Kidney (tissue), 14 donors: ENCODE data around the gene OR2G6. TPM values are rescaled to one million over a fixed set of nuclear protein-coding genes. Genes with fewer than 3 reads are reported as not detected.
"Not testable (repeated sequence)": the region's sequence is repeated elsewhere in the genome, so short reads cannot be mapped to it uniquely, and the experiment has no call there.

Source experiments
- DNase-seq, 5 donors: peaks; one replicate each; pipeline ENCODE4 v3.0.0-alpha.2; 2013 to 2020
- FAIRE-seq: peaks from 2 replicates; lab custom pipeline; 2012; peaks lifted over from hg19 to GRCh38; lab: Jason Lieb, UNC
- H3K27ac ChIP-seq, 2 donors: one replicate each; pipeline ENCODE4 v1.7.0; 2013; ENCODE audit warnings: low read depth in 2 of 2, low read length in 2 of 2, inconsistent platforms in 1 of 2
- H3K27me3 ChIP-seq: one replicate; pipeline ENCODE4 v1.7.1; 2013; ENCODE audit warnings: low read length, inconsistent platforms; ENCODE audit not compliant: control insufficient read depth, insufficient read depth
- H3K36me3 ChIP-seq, 3 donors: one replicate each; pipeline versions ENCODE4 v1.7.0 to v1.7.1; 2013; ENCODE audit warnings: low read length in 3 of 3, control low read depth in 1 of 3, inconsistent platforms in 1 of 3; ENCODE audit not compliant: insufficient read depth in 3 of 3, control insufficient read depth in 2 of 3
- H3K4me1 ChIP-seq, 3 donors: one replicate each; pipeline versions ENCODE4 v1.7.0 to v1.7.1; 2013; ENCODE audit warnings: low read length in 3 of 3, inconsistent platforms in 1 of 3, low read depth in 1 of 3; ENCODE audit not compliant: control insufficient read depth in 2 of 3, insufficient read depth in 2 of 3
- H3K4me3 ChIP-seq, 3 donors: one replicate each; pipeline versions ENCODE4 v1.7.0 to v1.8.1; 2013; ENCODE audit warnings: low read length in 3 of 3, control low read depth in 1 of 3, inconsistent platforms in 1 of 3
- H3K9ac ChIP-seq, 3 donors: one replicate each; pipeline versions ENCODE4 v1.7.0 to v1.7.1; 2013; ENCODE audit warnings: low read length in 3 of 3, control low read depth in 1 of 3, inconsistent platforms in 1 of 3
- H3K9me3 ChIP-seq, 3 donors: one replicate each; pipeline versions ENCODE4 v1.7.0 to v1.7.1; 2013; ENCODE audit warnings: low read length in 3 of 3, control low read depth in 1 of 3, inconsistent platforms in 1 of 3; ENCODE audit not compliant: control insufficient read depth in 2 of 3, insufficient read depth in 1 of 3
- CTCF ChIP-seq: IDR thresholded peaks from 3 replicates; pipeline ENCODE4 v1.5.1; 2012; ENCODE audit warnings: mild to moderate bottlenecking, moderate library complexity, borderline replicate concordance; ENCODE audit not compliant: insufficient read depth; ENCODE audit errors: extremely low read depth
- intact Hi-C: fragments of 100-400 bp; cut with DNase I; formaldehyde crosslinking; loops from one replicate; pipeline ENCODE4 v1.11.1; 2022
- polyA plus RNA-seq: library from polyadenylated mRNA; stranded (reverse); fragments of 350-450 nt; fragmentation: Illumina TruSeq; extraction: RNeasy Lipid Tissue Mini Kit (QIAGEN cat#74804); gene quantifications from one replicate; pipeline ENCODE4 v1.2.3, GENCODE V29; 2014; ENCODE audit warnings: low read depth, low replicate concordance; ENCODE audit not compliant: insufficient read depth
- total RNA-seq: library from RNA; stranded (reverse); fragmentation: NEBNext Ultra II Directional; extraction: Animal tissue kit (Norgen Biotek cat#: 25700); gene quantifications from one replicate; pipeline ENCODE4 v1.2.1, GENCODE V29; 2021
- donor health status: control.
- donor health status: control.
- donor health status: control.
- donor health status: control.
- donor health status: control.
- donor health status: DM: yes; HTN: yes; CAD: no.
- donor health status: Normal renal cell carcinoma (clear cell type).

OR2G6 gene
- total and polyA plus RNA-seq, 2 donors from 2014 or later, result 0.06 to 0.09 TPM

GRCh38 chr1:248488289-248488688 lies 19.6 kb upstream of the OR2G6 start, which contains the start of gene OR2T5:
Gene OR2T5, plus strand, starts transcription at chr1:248488589. Its CDS starts 0 bp downstream, at chr1:248488589.
- DNase-seq, H3K4me1 ChIP-seq, H3K36me3 ChIP-seq, H3K9me3 ChIP-seq, intact Hi-C loops, H3K4me3 ChIP-seq, FAIRE-seq, H3K9ac ChIP-seq, H3K27me3 ChIP-seq, H3K27ac ChIP-seq: not testable (repeated sequence)

DNA sequence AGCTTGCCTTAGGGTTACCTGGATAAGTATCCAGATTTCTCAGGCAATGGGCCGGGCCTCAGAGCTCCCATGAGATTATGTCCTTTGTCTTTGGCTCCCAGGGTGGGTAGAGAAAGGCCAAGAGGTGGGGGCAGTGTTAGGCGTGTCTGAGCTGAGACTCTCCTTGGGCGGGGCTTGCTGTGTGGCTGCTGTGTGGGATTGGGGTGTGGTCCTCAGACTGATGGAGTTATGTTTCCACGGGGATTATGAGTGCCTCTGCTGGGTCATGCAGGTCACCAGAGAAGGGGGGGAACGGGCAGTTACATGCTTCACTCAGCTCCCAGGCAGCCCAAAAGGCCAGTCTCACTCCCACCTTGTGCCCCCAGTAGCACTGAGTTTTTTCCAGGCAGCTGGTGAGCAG lies 11.2 kb upstream of the OR2G6 start:
- FAIRE-seq, intact Hi-C loops, DNase-seq, H3K27me3 ChIP-seq, H3K4me3 ChIP-seq, H3K36me3 ChIP-seq, H3K9ac ChIP-seq, H3K4me1 ChIP-seq, H3K9me3 ChIP-seq, H3K27ac ChIP-seq: not testable (repeated sequence)

- H3K4me1 ChIP-seq, H3K9me3 ChIP-seq, H3K9ac ChIP-seq, H3K27me3 ChIP-seq, H3K4me3 ChIP-seq, DNase-seq, FAIRE-seq, H3K36me3 ChIP-seq, H3K27ac ChIP-seq, intact Hi-C loops: not testable (repeated sequence)
Observed at GRCh38 chr1:248500305-248501035, 7.4 kb upstream of the OR2G6 start.

GRCh38 chr1:248510217-248510616 lies 2.3 kb downstream of the OR2G6 start:
- intact Hi-C loops, H3K4me1 ChIP-seq, H3K4me3 ChIP-seq, H3K36me3 ChIP-seq, H3K9me3 ChIP-seq, H3K27me3 ChIP-seq, H3K27ac ChIP-seq, DNase-seq, H3K9ac ChIP-seq: not testable (repeated sequence)
- peak; percentile 98 for FAIRE-seq

- FAIRE-seq, result no peak
- Histone ChIP-seq H3K27ac (no peak overlapping the region), H3K9ac (no peak overlapping the region), H3K4me3 (no peak overlapping the region), H3K4me1 (no peaks in the 10 kb centered on the region), H3K36me3 (no peaks in the 10 kb centered on the region), H3K9me3 (peaks cover 0 to 10% (median 0%) of the 10 kb centered on the region in 3 donors), H3K27me3 (no peaks in the 10 kb centered on the region)
- no peak for TF ChIP-seq CTCF
- intact Hi-C loops, result no loop called here
- DNase-seq, result no peak
Observed at GRCh38 chr1:248521856-248522255, 14.0 kb downstream of the OR2G6 start.

GRCh38 chr1:248537449-248537848 lies 29.6 kb downstream of the OR2G6 start:
- intact Hi-C loops, H3K9ac ChIP-seq, H3K4me3 ChIP-seq, H3K4me1 ChIP-seq, H3K36me3 ChIP-seq, FAIRE-seq, H3K27me3 ChIP-seq, H3K9me3 ChIP-seq, H3K27ac ChIP-seq, DNase-seq: not testable (repeated sequence)

DNA sequence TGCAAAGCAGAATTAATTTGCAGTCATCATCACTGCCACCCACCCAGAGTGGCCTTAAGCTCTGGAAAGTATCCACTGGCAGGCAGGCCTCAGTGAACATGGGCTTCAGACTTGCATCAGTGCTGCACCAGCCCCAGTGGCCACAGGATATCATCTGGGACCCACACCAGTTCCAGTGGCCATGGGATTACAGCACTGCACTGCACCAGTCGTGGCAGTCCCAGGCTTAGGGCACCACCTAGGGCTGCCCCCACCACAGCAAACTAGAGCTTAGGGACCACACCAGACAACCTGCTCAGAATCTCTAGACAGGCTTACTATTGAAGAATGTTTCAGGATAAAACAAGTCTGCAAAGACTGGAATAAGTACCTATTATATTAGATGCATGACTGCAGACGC lies 39.5 kb downstream of the OR2G6 start:
- intact Hi-C loops, FAIRE-seq, H3K27me3 ChIP-seq, H3K4me3 ChIP-seq, H3K9ac ChIP-seq, DNase-seq, H3K4me1 ChIP-seq, H3K9me3 ChIP-seq, H3K36me3 ChIP-seq, H3K27ac ChIP-seq: not testable (repeated sequence)
